Measurements from ENCODE around the gene CLEC16A. TPM values are rescaled to one million over a fixed set of nuclear protein-coding genes. Genes with fewer than 3 reads are reported as not detected.

CLEC16A gene
- total and polyA plus RNA-seq, 8 donors: 8.1 to 17.2 (median 10.7) TPM

DNA sequence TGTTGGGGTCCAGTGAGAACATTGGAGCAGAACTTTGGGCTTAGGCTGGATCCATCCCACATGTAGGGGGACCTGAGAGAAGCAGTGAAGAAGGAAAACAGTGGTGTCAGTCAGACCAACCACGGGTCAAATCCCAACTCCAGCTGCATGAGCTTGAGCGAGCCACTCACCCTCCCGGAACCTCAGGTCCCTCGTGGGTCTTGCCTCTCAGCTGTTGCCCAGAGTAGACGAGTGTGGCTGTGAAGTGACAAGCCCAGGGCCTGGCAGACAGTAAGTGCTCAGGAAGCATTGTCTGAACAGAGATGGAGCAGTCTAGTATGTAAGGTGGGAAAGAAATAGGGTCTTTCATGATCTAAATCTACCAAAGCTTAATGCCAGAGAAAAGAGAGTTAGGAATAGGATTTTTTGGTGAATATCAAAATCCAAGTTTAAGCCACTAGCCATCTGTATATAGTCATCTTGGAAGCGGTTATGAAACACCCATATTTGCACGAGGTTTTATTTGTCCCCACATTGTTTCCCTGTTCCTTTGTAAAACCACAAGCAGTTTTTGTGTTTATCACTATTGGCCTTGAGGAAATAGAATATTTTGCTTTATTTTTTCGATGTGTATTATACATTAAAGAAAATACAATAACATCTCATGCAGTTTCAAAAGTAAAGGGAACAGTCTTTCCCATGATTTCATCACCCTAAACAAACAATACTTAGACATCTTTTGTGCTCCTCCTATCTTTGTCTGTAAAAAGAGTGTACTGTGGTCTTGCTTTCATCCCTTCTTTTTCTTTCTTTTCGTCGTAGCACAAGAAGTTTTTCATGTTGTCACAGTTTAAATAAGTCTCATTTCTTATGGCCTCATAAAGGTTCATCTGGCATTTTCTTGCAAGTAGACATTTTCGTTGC, 112.0 kb downstream of the CLEC16A start:
- TF ChIP-seq, protein P1, sequence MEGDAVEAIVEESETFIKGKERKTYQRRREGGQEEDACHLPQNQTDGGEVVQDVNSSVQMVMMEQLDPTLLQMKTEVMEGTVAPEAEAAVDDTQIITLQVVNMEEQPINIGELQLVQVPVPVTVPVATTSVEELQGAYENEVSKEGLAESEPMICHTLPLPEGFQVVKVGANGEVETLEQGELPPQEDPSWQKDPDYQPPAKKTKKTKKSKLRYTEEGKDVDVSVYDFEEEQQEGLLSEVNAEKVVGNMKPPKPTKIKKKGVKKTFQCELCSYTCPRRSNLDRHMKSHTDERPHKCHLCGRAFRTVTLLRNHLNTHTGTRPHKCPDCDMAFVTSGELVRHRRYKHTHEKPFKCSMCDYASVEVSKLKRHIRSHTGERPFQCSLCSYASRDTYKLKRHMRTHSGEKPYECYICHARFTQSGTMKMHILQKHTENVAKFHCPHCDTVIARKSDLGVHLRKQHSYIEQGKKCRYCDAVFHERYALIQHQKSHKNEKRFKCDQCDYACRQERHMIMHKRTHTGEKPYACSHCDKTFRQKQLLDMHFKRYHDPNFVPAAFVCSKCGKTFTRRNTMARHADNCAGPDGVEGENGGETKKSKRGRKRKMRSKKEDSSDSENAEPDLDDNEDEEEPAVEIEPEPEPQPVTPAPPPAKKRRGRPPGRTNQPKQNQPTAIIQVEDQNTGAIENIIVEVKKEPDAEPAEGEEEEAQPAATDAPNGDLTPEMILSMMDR (IDR thresholded peaks at IDR 0.05): no peak
- ATAC-seq: no peak
- Histone ChIP-seq H3K27me3 (no peaks in the 10 kb centered on the region), H3K9me3 (no peaks in the 10 kb centered on the region), H3K27ac (no peak overlapping the region), H3K4me1 (no peaks in the 10 kb centered on the region), H3K36me3 (peaks cover 0 to 9% (median 0%) of the 10 kb centered on the region in 3 donors), H3K4me3 (no peak overlapping the region)
- DNase-seq: no peak
- intact Hi-C loops (cut with DNase I): no loop called here
- FAIRE-seq: no peak
- 79 to 80% methylated on average over 11 of the region's 11 CpGs for WGBS, 2 donors

DNA sequence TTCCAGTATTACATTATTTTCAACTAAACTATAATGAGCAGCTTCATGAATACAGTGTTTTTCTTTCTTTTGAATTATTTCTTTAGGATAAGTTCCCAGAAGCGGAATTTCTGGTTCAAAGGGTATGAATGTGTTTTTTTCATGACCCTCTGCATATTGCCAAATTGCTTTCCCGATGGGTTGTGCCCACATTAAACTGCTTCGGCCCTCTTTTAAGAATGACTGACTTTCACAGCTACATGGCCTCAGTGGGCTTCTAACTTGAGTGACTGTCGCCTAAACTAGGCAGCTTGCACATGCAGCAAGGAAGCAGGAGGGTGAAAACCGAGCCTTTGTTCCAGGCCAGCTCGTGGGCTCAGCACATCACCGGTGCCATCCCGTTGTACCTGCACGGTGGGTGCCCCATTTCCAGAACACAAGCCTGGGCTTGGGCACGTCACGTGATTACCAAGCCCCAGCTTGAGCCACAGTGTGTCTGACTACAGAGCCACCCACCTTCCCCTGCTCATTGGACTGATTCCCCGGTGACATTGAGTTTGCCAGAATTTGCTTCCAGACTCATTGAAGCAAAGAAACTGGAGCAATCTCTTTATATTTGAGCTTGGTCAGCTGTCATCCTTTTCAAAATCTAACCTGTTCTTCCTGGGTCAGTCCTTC, 112.8 kb downstream of the CLEC16A start:
- FAIRE-seq (no peak), DNase-seq (no peak), ATAC-seq (no peak)
- peaks cover 0 to 14% (median 0%) of the 10 kb centered on the region in 3 donors for H3K36me3 ChIP-seq
- H3K27ac ChIP-seq: no peak overlapping the region
- WGBS, 2 donors: 93 to 97% methylated on average over 12 of the region's 12 CpGs
- no peak overlapping the region for H3K4me3 ChIP-seq
- no peaks in the 10 kb centered on the region for H3K27me3 ChIP-seq
- TF ChIP-seq, protein P1 (IDR thresholded peaks at IDR 0.05): no peak
- H3K4me1 ChIP-seq: no peaks in the 10 kb centered on the region
- H3K9me3 ChIP-seq: no peaks in the 10 kb centered on the region
- intact Hi-C loops (cut with DNase I): no loop called here

DNA sequence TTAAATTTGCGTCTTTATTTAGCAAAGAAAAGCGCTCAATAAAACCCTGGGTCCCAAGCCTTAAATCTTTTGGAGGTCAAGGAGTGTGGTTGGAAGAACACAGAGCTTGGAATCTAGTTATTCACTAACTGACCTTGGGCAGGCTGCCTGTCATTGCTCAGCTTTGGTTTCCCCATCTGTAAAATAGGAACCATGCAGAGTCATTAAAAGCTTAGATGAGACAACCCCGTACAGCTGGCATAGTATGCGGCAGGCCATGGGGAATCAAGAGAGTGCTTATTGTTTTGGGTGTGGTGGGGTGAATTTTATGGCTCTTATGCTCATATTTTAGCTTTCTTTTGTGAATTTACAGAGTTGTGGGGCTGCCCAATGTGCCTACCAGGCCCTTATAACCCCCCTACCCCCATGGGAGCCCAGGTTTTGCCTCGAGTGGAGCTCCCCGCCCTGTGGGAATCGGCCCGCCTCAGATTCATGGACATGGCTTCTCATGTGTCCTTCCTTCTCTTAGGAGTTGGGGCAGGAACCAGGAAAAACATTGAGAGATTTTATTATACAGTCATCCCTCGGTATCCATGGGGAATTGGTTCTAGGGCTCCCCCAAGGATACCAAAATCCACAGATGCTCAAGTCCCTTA, 113.5 kb downstream of the CLEC16A start:
- intact Hi-C loops (cut with DNase I): no loop called here

DNA sequence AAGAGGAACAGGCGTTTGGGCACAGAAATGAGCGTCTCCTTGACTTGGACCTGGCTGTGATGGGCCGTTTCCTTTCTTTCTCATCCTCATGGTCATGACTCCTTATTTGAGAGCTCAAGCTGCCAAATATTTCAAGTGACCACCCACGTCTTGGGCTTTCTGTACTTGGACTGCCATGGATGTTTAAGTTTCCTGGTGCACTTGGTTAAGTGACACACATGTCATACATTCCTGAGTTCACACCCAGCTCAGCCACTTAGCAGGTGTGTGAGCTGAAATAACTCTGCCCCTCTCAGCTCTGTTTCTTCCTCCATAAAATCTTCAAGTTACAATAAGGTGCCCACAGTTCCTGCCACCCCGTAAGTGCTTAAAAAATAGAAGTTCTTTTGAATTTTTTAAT, 114.5 kb downstream of the CLEC16A start:
- no peak overlapping the region for H3K4me3 ChIP-seq
- H3K27ac ChIP-seq: no peak overlapping the region
- H3K4me1 ChIP-seq: no peaks in the 10 kb centered on the region
- WGBS, 2 donors: 83 to 85% methylated on average over 5 of the region's 5 CpGs
- TF ChIP-seq, protein P1 (IDR thresholded peaks at IDR 0.05): no peak
- no peaks in the 10 kb centered on the region for H3K27me3 ChIP-seq
- no peak for DNase-seq
- no peak for FAIRE-seq
- no peaks in the 10 kb centered on the region for H3K9me3 ChIP-seq
- H3K36me3 ChIP-seq: peaks cover 0 to 14% (median 0%) of the 10 kb centered on the region in 3 donors
- no peak for ATAC-seq
- intact Hi-C loops (cut with DNase I): no loop called here

More for the DNA sequence above, 113.5 kb downstream of the CLEC16A start:
- Histone ChIP-seq H3K27ac (no peak overlapping the region), H3K9me3 (no peaks in the 10 kb centered on the region), H3K27me3 (no peaks in the 10 kb centered on the region), H3K4me1 (no peaks in the 10 kb centered on the region), H3K4me3 (no peak overlapping the region), H3K36me3 (peaks cover 0 to 14% (median 0%) of the 10 kb centered on the region in 3 donors)
- ATAC-seq (no peak), FAIRE-seq (no peak), DNase-seq (no peak)
- 93 to 95% methylated on average over 9 of the region's 9 CpGs for WGBS, 2 donors
- TF ChIP-seq, protein P1 (IDR thresholded peaks at IDR 0.05): no peak
